ENCODE measurements around the gene OR6K2. TPM values are rescaled to one million over a fixed set of nuclear protein-coding genes. Genes with fewer than 3 reads are reported as not detected.

The OR6K2 gene
- total and polyA plus RNA-seq, 2 of the 4 experiments (the other 2 are of a cell fraction), result not detected

DNA sequence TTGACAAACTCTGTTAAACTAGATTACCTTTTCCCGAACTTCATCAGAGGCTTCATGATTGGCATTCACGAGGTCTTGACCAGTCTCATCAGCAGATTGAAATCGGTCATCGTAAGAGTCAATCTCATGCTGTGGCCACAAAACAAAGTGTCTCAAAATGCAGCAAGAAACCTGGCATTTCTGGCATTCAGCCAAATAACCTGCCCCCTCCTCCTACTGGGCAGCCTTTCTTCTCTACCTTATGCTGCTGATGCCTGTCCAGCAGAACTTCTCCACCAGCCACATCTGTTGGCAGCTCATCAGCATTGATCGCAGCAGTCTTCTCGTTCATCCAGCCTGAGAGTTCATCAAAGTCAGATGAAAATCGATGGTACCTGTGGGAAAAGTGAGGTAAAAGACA is 26.1 kb downstream of the OR6K2 start:
- no peaks in the 10 kb centered on the region for H3K79me1 ChIP-seq (ENCODE audit: low read depth in 1 of 2, low read length in 2 of 2)
- no peak overlapping the region for H3K14ac ChIP-seq (replicated peaks; ENCODE audit: low read depth, low read length)
- H3K9ac ChIP-seq (ENCODE audit: low read depth, low read length), result no peak overlapping the region
- H3K18ac ChIP-seq (ENCODE audit: low read depth, low read length), result no peak overlapping the region
- no peak overlapping the region for H3K4ac ChIP-seq (ENCODE audit: low read depth, low read length)
- no peaks in the 10 kb centered on the region for H3K27me3 ChIP-seq (ENCODE audit: control insufficient read depth, insufficient read depth, low read length)
- H3K4me3 ChIP-seq (ENCODE audit: insufficient read depth, low read depth, low read length), result no peak overlapping the region
- intact Hi-C loops (cut with micrococcal nuclease) (no loop called here), dilution Hi-C loops (cut with HindIII; ENCODE audit: low sequenced_read_pairs, unreplicated experiment) (no loop called here), in situ Hi-C loops (cut with MboI; ENCODE audit: low sequenced_read_pairs) (no loop called here)
- ATAC-seq (ENCODE audit: low read depth) (no peak), DNase-seq (no peak)
- no peak overlapping the region for H2BK5ac ChIP-seq (ENCODE audit: low read depth, low read length, poor library complexity, severe bottlenecking)
- CTCF ChIA-PET, result no interaction called here
- H2AK9ac ChIP-seq (replicated peaks; ENCODE audit: low read depth, low read length, poor library complexity), result no peak overlapping the region
- H4K8ac ChIP-seq (ENCODE audit: low read depth in 2 of 2, low read length in 2 of 2), result no peak overlapping the region
- H3K23ac ChIP-seq (ENCODE audit: low read depth, low read length), result no peak overlapping the region
- H2BK120ac ChIP-seq (ENCODE audit: low read depth, low read length), result no peak overlapping the region
- no peak overlapping the region for H2BK20ac ChIP-seq (ENCODE audit: low read depth, low read length)
- no peak overlapping the region for H4K5ac ChIP-seq (ENCODE audit: low read depth, low read length)
- no peak overlapping the region for H3K56ac ChIP-seq (ENCODE audit: extremely low read depth, insufficient read depth, low read length)
- no peak overlapping the region for H4K91ac ChIP-seq (ENCODE audit: insufficient read depth, low read depth, low read length)
- no peak overlapping the region for H2AK5ac ChIP-seq (ENCODE audit: low read depth, low read length)
- TF ChIP-seq BHLHE40 (IDR thresholded peaks at IDR 0.05; ENCODE audit: low read depth, low read length), result no peak
- TF ChIP-seq, protein P1, sequence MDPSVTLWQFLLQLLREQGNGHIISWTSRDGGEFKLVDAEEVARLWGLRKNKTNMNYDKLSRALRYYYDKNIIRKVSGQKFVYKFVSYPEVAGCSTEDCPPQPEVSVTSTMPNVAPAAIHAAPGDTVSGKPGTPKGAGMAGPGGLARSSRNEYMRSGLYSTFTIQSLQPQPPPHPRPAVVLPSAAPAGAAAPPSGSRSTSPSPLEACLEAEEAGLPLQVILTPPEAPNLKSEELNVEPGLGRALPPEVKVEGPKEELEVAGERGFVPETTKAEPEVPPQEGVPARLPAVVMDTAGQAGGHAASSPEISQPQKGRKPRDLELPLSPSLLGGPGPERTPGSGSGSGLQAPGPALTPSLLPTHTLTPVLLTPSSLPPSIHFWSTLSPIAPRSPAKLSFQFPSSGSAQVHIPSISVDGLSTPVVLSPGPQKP (IDR thresholded peaks at IDR 0.05; ENCODE audit: borderline replicate concordance, low read depth, low read length), result no peak
- TF ChIP-seq, protein P2, sequence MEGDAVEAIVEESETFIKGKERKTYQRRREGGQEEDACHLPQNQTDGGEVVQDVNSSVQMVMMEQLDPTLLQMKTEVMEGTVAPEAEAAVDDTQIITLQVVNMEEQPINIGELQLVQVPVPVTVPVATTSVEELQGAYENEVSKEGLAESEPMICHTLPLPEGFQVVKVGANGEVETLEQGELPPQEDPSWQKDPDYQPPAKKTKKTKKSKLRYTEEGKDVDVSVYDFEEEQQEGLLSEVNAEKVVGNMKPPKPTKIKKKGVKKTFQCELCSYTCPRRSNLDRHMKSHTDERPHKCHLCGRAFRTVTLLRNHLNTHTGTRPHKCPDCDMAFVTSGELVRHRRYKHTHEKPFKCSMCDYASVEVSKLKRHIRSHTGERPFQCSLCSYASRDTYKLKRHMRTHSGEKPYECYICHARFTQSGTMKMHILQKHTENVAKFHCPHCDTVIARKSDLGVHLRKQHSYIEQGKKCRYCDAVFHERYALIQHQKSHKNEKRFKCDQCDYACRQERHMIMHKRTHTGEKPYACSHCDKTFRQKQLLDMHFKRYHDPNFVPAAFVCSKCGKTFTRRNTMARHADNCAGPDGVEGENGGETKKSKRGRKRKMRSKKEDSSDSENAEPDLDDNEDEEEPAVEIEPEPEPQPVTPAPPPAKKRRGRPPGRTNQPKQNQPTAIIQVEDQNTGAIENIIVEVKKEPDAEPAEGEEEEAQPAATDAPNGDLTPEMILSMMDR (conservative IDR thresholded peaks at IDR 0.05; ENCODE audit: low read depth, low read length), result no peak
- TF ChIP-seq POLR2A (IDR thresholded peaks at IDR 0.05; ENCODE audit: low read depth, low read length), result no peak
- no peak for TF ChIP-seq MXI1 (IDR thresholded peaks at IDR 0.05; ENCODE audit: borderline replicate concordance, low read depth, low read length)
- TF ChIP-seq CEBPB (IDR thresholded peaks at IDR 0.05; ENCODE audit: low read depth, low read length), result no peak
- TF ChIP-seq NFE2L2 (IDR thresholded peaks at IDR 0.05; ENCODE audit: low read depth, low read length), result no peak
- TF ChIP-seq RFX5 (IDR thresholded peaks at IDR 0.05; ENCODE audit: low read depth, low read length), result no peak
- TF ChIP-seq FOS (IDR thresholded peaks at IDR 0.05; ENCODE audit: low read depth, low read length), result no peak
- no peak for TF ChIP-seq RAD21 (IDR thresholded peaks at IDR 0.05; ENCODE audit: low read length)
- TF ChIP-seq RCOR1 (IDR thresholded peaks at IDR 0.05; ENCODE audit: insufficient replicate concordance, low read length), result no peak
- no peak for TF ChIP-seq MAFK (IDR thresholded peaks at IDR 0.05; ENCODE audit: low read depth, low read length)
- TF ChIP-seq SMC3 (IDR thresholded peaks at IDR 0.05; ENCODE audit: low read depth, low read length), result no peak
- TF ChIP-seq, protein P3, sequence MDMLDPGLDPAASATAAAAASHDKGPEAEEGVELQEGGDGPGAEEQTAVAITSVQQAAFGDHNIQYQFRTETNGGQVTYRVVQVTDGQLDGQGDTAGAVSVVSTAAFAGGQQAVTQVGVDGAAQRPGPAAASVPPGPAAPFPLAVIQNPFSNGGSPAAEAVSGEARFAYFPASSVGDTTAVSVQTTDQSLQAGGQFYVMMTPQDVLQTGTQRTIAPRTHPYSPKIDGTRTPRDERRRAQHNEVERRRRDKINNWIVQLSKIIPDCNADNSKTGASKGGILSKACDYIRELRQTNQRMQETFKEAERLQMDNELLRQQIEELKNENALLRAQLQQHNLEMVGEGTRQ (IDR thresholded peaks at IDR 0.05; ENCODE audit: low read depth, low read length), result no peak
- TF ChIP-seq CHD1 (IDR thresholded peaks at IDR 0.05; ENCODE audit: low read depth, low read length), result no peak
- TF ChIP-seq MAZ (IDR thresholded peaks at IDR 0.05; ENCODE audit: borderline replicate concordance, low read depth, low read length), result no peak
- H2AFZ ChIP-seq (replicated peaks; ENCODE audit: low read length, poor library complexity), result no peak overlapping the region
- no peak overlapping the region for H2BK15ac ChIP-seq (ENCODE audit: low read depth, low read length)
- POLR2A ChIA-PET (ENCODE audit: unreplicated experiment), result no interaction called here
- no peaks in the 10 kb centered on the region for H3K36me3 ChIP-seq (ENCODE audit: control insufficient read depth, insufficient read depth, low read length)
- no peaks in the 10 kb centered on the region for H3K9me1 ChIP-seq (ENCODE audit: insufficient read depth, low read length)
- H3K9me3 ChIP-seq (ENCODE audit: control insufficient read depth, insufficient read depth, low read length), result no peaks in the 10 kb centered on the region
- 17% methylated on average over 1 of the region's 7 CpGs; no CpG with 5 or more reads in 1 of the 2 experiments for WGBS, 2 experiments (ENCODE audit: extremely low coverage in 2 of 2, insufficient read length in 1 of 2)
- no peak overlapping the region for H3K4me2 ChIP-seq (ENCODE audit: low read depth, low read length)
- H3K27ac ChIP-seq (ENCODE audit: insufficient read depth, low read length), result no peak overlapping the region
- no TSS peak for BruUV-seq (replicated peaks)
- no peaks in the 10 kb centered on the region for H3K4me1 ChIP-seq (ENCODE audit: control insufficient read depth, insufficient read depth, low read length)
- no peaks in the 10 kb centered on the region for H4K20me1 ChIP-seq (ENCODE audit: insufficient read depth, low read length)

Measured in IMR-90 (cell line).